CD14-positive monocyte (primary cell): Measurements from ENCODE around the gene SGO2. TPM values are rescaled to one million over a fixed set of nuclear protein-coding genes. Genes with fewer than 3 reads are reported as not detected.

Experiments
- DNase-seq, 3 donors: peaks; one replicate each; pipeline ENCODE4 v3.0.0-alpha.2; 2011 to 2022
- H2AFZ ChIP-seq: 2 replicates; pipeline ENCODE4 v1.6.0; 2012; ENCODE audit warnings: mild to moderate bottlenecking, low read depth, low read length, inconsistent platforms; ENCODE audit not compliant: insufficient read depth, poor library complexity, severe bottlenecking
- H3K27ac ChIP-seq, 2 donors: 1 replicate in 1 of 2; 2 replicates in 1 of 2; pipeline ENCODE4 v1.5.1; 2012 to 2013; ENCODE audit warnings: low read length in 2 of 2, control low read depth in 1 of 2, inconsistent platforms in 1 of 2, low read depth in 1 of 2, mild to moderate bottlenecking in 1 of 2
- H3K27me3 ChIP-seq, 2 donors: one replicate each; pipeline versions ENCODE4 v1.6.0 to v1.6.1; 2011 to 2013; ENCODE audit warnings: low read length in 2 of 2; ENCODE audit not compliant: control insufficient read depth in 2 of 2, insufficient read depth in 2 of 2
- H3K36me3 ChIP-seq, 2 donors: replicated peaks in 1 of 2; 1 replicate in 1 of 2; 2 replicates in 1 of 2; pipeline versions ENCODE4 v1.5.1 to v1.6.1; 2012 to 2013; ENCODE audit warnings: low read length in 2 of 2, control low read depth in 1 of 2, inconsistent platforms in 1 of 2, mild to moderate bottlenecking in 1 of 2; ENCODE audit not compliant: insufficient read depth in 2 of 2, control insufficient read depth in 1 of 2
- H3K4me1 ChIP-seq, 2 donors: 1 replicate in 1 of 2; 2 replicates in 1 of 2; pipeline versions ENCODE4 v1.5.1 to v1.6.1; 2012 to 2013; ENCODE audit warnings: low read length in 2 of 2, control low read depth in 1 of 2, inconsistent platforms in 1 of 2, mild to moderate bottlenecking in 1 of 2, moderate library complexity in 1 of 2; ENCODE audit not compliant: insufficient read depth in 2 of 2, control insufficient read depth in 1 of 2
- H3K4me2 ChIP-seq: replicated peaks from 2 replicates; pipeline ENCODE3; 2012; ENCODE audit warnings: low read length, moderate library complexity, mild to moderate bottlenecking; ENCODE audit not compliant: poor library complexity, severe bottlenecking; ENCODE audit errors: extremely low read depth
- H3K4me3 ChIP-seq, 3 experiments: fragments of 200-600 bp in 1 of 3; sonication (generic) in 1 of 3; replicated peaks in 1 of 3; 1 replicate in 2 of 3; 2 replicates in 1 of 3; pipeline ENCODE4 v1.5.1; 2011 to 2013; ENCODE audit warnings: low read length in 3 of 3, mild to moderate bottlenecking in 3 of 3, control low read depth in 2 of 3, low read depth in 2 of 3, inconsistent platforms in 1 of 3, moderate library complexity in 1 of 3
- H3K79me2 ChIP-seq: 2 replicates; pipeline ENCODE4 v1.6.0; 2012; ENCODE audit warnings: mild to moderate bottlenecking, control low read depth, inconsistent platforms, low read length, moderate library complexity; ENCODE audit not compliant: insufficient read depth
- H3K9ac ChIP-seq: 2 replicates; pipeline ENCODE4 v1.6.0; 2017; ENCODE audit warnings: low read length, mild to moderate bottlenecking; ENCODE audit not compliant: insufficient read depth, poor library complexity, severe bottlenecking
- H3K9me3 ChIP-seq, 2 donors: replicated peaks in 1 of 2; 1 replicate in 1 of 2; 2 replicates in 1 of 2; pipeline versions ENCODE4 v1.5.1 to v1.6.1; 2012 to 2013; ENCODE audit warnings: low read length in 2 of 2, control low read depth in 1 of 2; ENCODE audit not compliant: control insufficient read depth in 1 of 2, insufficient read depth in 1 of 2
- H4K20me1 ChIP-seq: 2 replicates; pipeline ENCODE4 v1.6.0; 2012; ENCODE audit warnings: mild to moderate bottlenecking, low read length, control low read depth, moderate library complexity; ENCODE audit not compliant: insufficient read depth
- H3K27ac Mint-ChIP-seq, 7 donors: one replicate each; pipeline ENCODE4 v1.8.0; 2020; ENCODE audit warnings: mild to moderate bottlenecking in 7 of 7, mixed read lengths in 7 of 7, moderate library complexity in 6 of 7, inconsistent platforms in 2 of 7
- H3K27me3 Mint-ChIP-seq, 3 donors: one replicate each; pipeline ENCODE4 v1.8.0; 2021 to 2022; ENCODE audit warnings: low read depth in 3 of 3, mild to moderate bottlenecking in 3 of 3, mixed read lengths in 3 of 3, moderate library complexity in 3 of 3, inconsistent platforms in 1 of 3
- H3K36me3 Mint-ChIP-seq, 2 donors: one replicate each; pipeline ENCODE4 v1.8.0; 2020; ENCODE audit warnings: mixed read lengths in 2 of 2, inconsistent platforms in 1 of 2, mild to moderate bottlenecking in 1 of 2
- H3K4me1 Mint-ChIP-seq: one replicate; pipeline ENCODE4 v1.8.0; 2020; ENCODE audit warnings: mild to moderate bottlenecking, mixed read lengths
- H3K4me3 Mint-ChIP-seq, 2 donors: one replicate each; pipeline ENCODE4 v1.8.0; 2020; ENCODE audit warnings: mild to moderate bottlenecking in 2 of 2, mixed read lengths in 2 of 2, moderate library complexity in 1 of 2
- H3K9me3 Mint-ChIP-seq, 7 donors: one replicate each; pipeline ENCODE4 v1.8.0; 2020 to 2022; ENCODE audit warnings: mixed read lengths in 7 of 7, mild to moderate bottlenecking in 6 of 7, moderate library complexity in 6 of 7, inconsistent platforms in 2 of 7
- WGBS: methylation state at CpG from one replicate; pipeline ENCODE4 v1.1.5; 2013; ENCODE audit warnings: missing lambda C conversion rate; ENCODE audit not compliant: insufficient coverage; 5-methylcytosine and 5-hydroxymethylcytosine counted together
- intact Hi-C, 2 donors: fragments of 100-400 bp; cut with micrococcal nuclease; formaldehyde crosslinking; loops; one replicate each; pipeline versions ENCODE4 v1.15.0 to v1.15.1; 2023
- polyA plus RNA-seq, 3 donors: library from polyadenylated mRNA; depleted of rRNA in 1 of 3; unstranded in 2 of 3; stranded (reverse) in 1 of 3; fragments of 300-500 nt in 2 of 3; fragments of >200 nt in 1 of 3; fragmentation: Illumina TruSeq in 2 of 3; gene quantifications; 1 replicate in 2 of 3; 2 replicates in 1 of 3; pipeline ENCODE4 v1.2.3, GENCODE V29; 2012 to 2021
- TF ChIP-seq, protein P1 (sequence below): fragments of 200-600 bp; IDR thresholded peaks from one replicate; pipeline ENCODE4 v1.8.0; 2022; ENCODE audit warnings: antibody characterized with exemption, mild to moderate bottlenecking

The SGO2 gene
- polyA plus RNA-seq, 3 donors, result 0.49 to 1.5 (median 1.4) TPM

DNA sequence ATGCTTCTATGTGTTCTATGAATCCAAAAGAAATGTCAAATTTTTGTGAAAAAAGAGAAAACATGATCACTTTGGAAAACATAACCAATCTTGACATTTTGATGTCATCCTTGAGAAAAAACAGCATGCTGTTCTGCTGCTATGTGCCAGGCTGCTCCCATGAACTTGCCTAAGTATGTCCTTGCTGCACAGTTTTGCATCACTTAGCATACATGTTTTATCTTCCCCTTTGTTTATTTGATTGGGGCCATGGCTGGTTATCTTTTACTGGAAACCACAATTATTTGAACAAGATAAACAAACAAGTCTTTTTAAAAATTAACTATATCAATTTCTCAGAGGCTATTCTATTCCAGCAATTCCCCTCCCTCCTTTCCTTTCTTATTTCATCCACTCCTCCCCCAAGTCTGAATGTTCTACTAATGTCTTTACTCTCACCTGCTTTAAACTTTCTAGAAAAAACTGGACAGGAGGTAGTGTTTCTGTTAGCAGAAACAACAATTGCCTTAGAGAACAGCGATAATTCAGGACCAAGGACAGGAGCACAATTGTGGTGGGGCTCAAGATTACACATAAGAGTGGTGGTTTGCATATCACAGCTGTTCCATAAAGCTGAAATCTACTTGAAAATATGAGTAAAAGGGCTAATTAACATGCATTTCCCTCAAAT is 66.5 kb downstream of the SGO2 start:
- WGBS, result 83% methylated on average over 1 of the region's 1 CpG
- H3K36me3 ChIP-seq, result no peaks in the 10 kb centered on the region
- no peak overlapping the region for H3K4me3 Mint-ChIP-seq
- H3K9ac ChIP-seq, result no peak overlapping the region
- intact Hi-C loops, result no loop called here
- H3K27me3 ChIP-seq, result no peaks in the 10 kb centered on the region
- no peaks in the 10 kb centered on the region for H3K9me3 ChIP-seq
- H2AFZ ChIP-seq, result no peak overlapping the region
- TF ChIP-seq, protein P1, sequence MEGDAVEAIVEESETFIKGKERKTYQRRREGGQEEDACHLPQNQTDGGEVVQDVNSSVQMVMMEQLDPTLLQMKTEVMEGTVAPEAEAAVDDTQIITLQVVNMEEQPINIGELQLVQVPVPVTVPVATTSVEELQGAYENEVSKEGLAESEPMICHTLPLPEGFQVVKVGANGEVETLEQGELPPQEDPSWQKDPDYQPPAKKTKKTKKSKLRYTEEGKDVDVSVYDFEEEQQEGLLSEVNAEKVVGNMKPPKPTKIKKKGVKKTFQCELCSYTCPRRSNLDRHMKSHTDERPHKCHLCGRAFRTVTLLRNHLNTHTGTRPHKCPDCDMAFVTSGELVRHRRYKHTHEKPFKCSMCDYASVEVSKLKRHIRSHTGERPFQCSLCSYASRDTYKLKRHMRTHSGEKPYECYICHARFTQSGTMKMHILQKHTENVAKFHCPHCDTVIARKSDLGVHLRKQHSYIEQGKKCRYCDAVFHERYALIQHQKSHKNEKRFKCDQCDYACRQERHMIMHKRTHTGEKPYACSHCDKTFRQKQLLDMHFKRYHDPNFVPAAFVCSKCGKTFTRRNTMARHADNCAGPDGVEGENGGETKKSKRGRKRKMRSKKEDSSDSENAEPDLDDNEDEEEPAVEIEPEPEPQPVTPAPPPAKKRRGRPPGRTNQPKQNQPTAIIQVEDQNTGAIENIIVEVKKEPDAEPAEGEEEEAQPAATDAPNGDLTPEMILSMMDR, result no peak
- H3K27ac ChIP-seq, result no peak overlapping the region
- no peaks in the 10 kb centered on the region for H4K20me1 ChIP-seq
- peaks cover 0 to 2% (median 0%) of the 10 kb centered on the region in 7 donors for H3K9me3 Mint-ChIP-seq
- H3K4me1 Mint-ChIP-seq, result no peaks in the 10 kb centered on the region
- no peaks in the 10 kb centered on the region for H3K79me2 ChIP-seq
- no peaks in the 10 kb centered on the region for H3K36me3 Mint-ChIP-seq
- no peaks in the 10 kb centered on the region for H3K4me1 ChIP-seq
- no peak overlapping the region for H3K27ac Mint-ChIP-seq
- DNase-seq, result no peak
- H3K4me2 ChIP-seq, result no peak overlapping the region
- H3K4me3 ChIP-seq, result no peak overlapping the region
- H3K27me3 Mint-ChIP-seq, result peaks cover 0 to 6% (median 0%) of the 10 kb centered on the region in 3 donors

DNA sequence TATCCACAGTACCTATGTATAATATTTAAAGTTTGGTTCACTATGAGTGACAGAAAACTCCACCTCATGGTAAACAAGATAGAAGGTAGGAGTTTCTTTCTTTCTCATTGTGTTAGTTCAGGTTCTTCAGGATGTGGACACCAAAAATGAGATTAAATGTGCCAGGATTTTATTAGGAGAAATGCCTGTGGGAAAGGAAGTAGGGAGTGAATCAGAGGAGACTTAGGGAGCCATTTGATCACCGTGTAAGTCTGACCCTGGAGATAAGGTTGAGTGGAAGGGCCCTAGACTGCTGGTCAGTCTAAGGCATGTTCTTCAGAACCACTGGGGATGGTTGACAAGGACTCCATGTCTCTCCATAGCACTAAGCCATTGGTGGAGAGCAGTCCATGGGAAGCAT is 67.9 kb downstream of the SGO2 start:
- H3K27me3 Mint-ChIP-seq, result peaks cover 0 to 8% (median 0%) of the 10 kb centered on the region in 3 donors
- H3K4me3 Mint-ChIP-seq, result no peak overlapping the region

More for the DNA sequence above, 67.9 kb downstream of the SGO2 start:
- no peaks in the 10 kb centered on the region for H3K79me2 ChIP-seq
- H2AFZ ChIP-seq, result no peak overlapping the region
- H3K4me1 ChIP-seq, result no peaks in the 10 kb centered on the region
- H3K27ac ChIP-seq, result no peak overlapping the region
- no peak overlapping the region for H3K4me3 ChIP-seq
- H3K27me3 ChIP-seq, result no peaks in the 10 kb centered on the region
- no peak for DNase-seq
- peaks cover 0 to 2% (median 0%) of the 10 kb centered on the region in 7 donors for H3K9me3 Mint-ChIP-seq
- no peaks in the 10 kb centered on the region for H3K36me3 ChIP-seq
- intact Hi-C loops, result no loop called here
- no peak overlapping the region for H3K27ac Mint-ChIP-seq
- H3K36me3 Mint-ChIP-seq, result no peaks in the 10 kb centered on the region
- H3K9me3 ChIP-seq, result no peaks in the 10 kb centered on the region
- TF ChIP-seq, protein P1, result no peak
- no peaks in the 10 kb centered on the region for H3K4me1 Mint-ChIP-seq
- H4K20me1 ChIP-seq, result no peaks in the 10 kb centered on the region
- H3K9ac ChIP-seq, result no peak overlapping the region
- no peak overlapping the region for H3K4me2 ChIP-seq
- WGBS, result 89% methylated on average over 1 of the region's 1 CpG
